ENCODE results near the gene SNRPB.
"Not testable (repeated sequence)": the region's sequence is repeated elsewhere in the genome, so short reads cannot be mapped to it uniquely, and the experiment has no call there.

Gene SNRPB

GRCh38 chr20:2508631-2509467 lies 38.3 kb upstream of the SNRPB start, which contains the start of gene ZNF343:
TSS of gene ZNF343 (minus strand) at chr20:2508915. CDS start at chr20:2493895, 15,020 bp downstream.
- Histone ChIP-seq H3K9ac (peak within 1 kb of the TSS; percentile 83 to 91 (median 88)), H3K9me3 (replicated peaks in 1 of 11) (no peaks in the 10 kb centered on the region), H3K27ac (peak within 1 kb of the TSS; percentile 75 to 94 (median 91)), H3K4me1 (peaks cover 13 to 18% (median 16%) of the 10 kb centered on the region in 10 experiments), H3K36me3 (no peaks in the 10 kb centered on the region), H3K4me2 (peak within 1 kb of the TSS; percentile 90 to 97 (median 95)), H3K4me3 (peak within 1 kb of the TSS; percentile 81 to 91 (median 86)), H3K27me3 (no peaks in the 10 kb centered on the region), H4K20me1 (no peaks in the 10 kb centered on the region)
- TF ChIP-seq Cebpa-rat (IDR thresholded peaks at IDR 0.05) = no peak

DNA sequence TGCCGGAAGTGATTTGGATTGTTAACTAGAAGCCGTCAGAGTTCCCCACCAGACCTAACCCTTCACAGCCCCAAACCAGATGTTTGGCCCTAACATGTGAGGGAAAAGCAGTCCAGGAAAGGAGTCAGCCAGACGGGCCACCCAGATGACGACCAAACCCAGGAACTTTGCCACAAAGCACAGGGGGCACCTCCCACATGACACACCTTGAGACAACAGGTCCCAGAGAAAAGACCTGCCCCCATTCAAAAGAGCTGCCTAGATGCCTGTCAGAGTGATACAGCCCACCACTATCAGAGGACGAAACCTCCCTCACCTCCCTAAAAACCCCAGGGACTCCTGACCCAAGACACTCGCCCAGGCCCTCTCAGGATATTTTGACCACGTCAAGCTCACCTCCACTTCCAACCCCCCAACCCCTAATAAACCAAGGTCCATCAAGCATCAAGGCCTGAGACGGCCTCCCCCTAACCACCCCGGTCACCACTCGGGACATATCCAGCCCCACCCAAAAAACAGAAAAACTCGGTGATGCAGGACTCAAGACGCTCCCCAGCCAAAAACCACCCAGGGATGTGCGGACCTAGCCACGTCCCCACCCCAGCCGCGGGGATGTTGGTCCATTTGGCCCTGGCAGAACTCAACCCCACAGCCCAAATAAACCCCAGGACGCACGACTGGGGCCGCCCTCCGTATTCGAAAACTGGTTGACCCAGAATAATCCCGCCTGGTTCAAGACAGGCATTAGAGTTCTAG lies 37.5 kb upstream of the SNRPB start:
- TF ChIP-seq Cebpa-rat (IDR thresholded peaks at IDR 0.05) = no peak
- Histone ChIP-seq H4K20me1 (no peaks in the 10 kb centered on the region), H3K4me2 (peak overlapping the region; percentile 90 to 97 (median 95)), H3K36me3 (no peaks in the 10 kb centered on the region), H3K4me1 (peaks cover 13 to 17% (median 16%) of the 10 kb centered on the region in 10 experiments), H3K27ac (peak overlapping the region; percentile 75 to 94 (median 91)), H3K4me3 (peak overlapping the region; percentile 81 to 91 (median 86)), H3K27me3 (no peaks in the 10 kb centered on the region), H3K9me3 (replicated peaks in 1 of 11) (0 out of 22 replicates have a peak, but pooled peaks cover 0 to under 1% (median 0%) of the 10 kb centered on the region in 11 experiments), H3K9ac (peak overlapping the region; percentile 83 to 91 (median 88))

- Histone ChIP-seq H3K4me2 (peak overlapping the region; percentile 90 to 97 (median 95)), H3K9ac (peak overlapping the region; percentile 83 to 91 (median 88); a peak in 18 of 22 replicates)
Observed at GRCh38 chr20:2507464-2507863, 36.9 kb upstream of the SNRPB start.

DNA sequence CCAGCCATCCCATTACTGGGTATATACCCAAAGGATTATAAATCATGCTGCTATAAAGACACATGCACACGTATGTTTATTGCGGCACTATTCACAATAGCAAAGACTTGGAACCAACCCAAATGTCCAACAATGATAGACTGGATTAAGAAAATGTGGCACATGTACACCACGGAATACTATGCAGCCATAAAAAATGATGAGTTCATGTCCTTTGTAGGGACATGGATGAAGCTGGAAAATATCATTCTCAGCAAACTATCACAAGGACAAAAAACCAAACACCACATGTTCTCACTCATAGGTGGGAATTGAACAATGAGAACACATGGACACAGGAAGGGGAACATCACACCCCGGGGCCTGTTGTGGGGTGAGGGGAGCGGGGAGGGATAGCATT lies 35.8 kb upstream of the SNRPB start:
- H3K27me3 ChIP-seq; H3K9me3 ChIP-seq (replicated peaks in 1 of 11); H3K4me3 ChIP-seq; H3K36me3 ChIP-seq; H3K4me2 ChIP-seq; H3K9ac ChIP-seq; H3K27ac ChIP-seq; H4K20me1 ChIP-seq: not testable (repeated sequence)
- H3K4me1 ChIP-seq = peaks cover 13 to 17% (median 16%) of the 10 kb centered on the region in 10 experiments

More at GRCh38 chr20:2507464-2507863, 36.9 kb upstream of the SNRPB start:
- H4K20me1 ChIP-seq = no peaks in the 10 kb centered on the region
- no peaks in the 10 kb centered on the region for H3K27me3 ChIP-seq
- no peak for TF ChIP-seq Cebpa-rat (IDR thresholded peaks at IDR 0.05)
- H3K4me1 ChIP-seq = peaks cover 13 to 17% (median 16%) of the 10 kb centered on the region in 10 experiments
- no peaks in the 10 kb centered on the region for H3K36me3 ChIP-seq
- H3K27ac ChIP-seq = peak overlapping the region in 1 of 11 experiments; percentile 91; a peak in 2 of 22 replicates
- H3K4me3 ChIP-seq = peak overlapping the region; percentile 81 to 91 (median 86); a peak in 19 of 20 replicates
- H3K9me3 ChIP-seq (replicated peaks in 1 of 11) = 0 out of 22 replicates have a peak, but pooled peaks cover 0 to 4% (median 0%) of the 10 kb centered on the region in 11 experiments

DNA sequence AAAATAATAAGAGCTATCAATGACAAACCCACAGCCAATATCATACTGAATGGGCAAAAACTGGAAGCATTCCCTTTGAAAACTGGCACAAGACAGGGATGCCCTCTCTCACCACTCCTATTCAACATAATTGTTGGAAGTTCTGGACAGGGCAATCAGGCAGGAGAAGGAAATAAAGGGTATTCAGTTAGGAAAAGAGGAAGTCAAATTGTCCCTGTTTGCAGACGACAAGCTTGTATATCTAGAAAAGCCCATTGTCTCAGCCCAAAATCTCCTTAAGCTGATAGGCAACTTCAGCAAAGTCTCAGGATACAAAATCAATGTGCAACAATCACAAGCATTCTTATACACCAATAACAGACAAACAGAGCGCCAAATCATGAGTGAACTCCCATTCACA lies 34.2 kb upstream of the SNRPB start:
- peaks cover 13 to 17% (median 16%) of the 10 kb centered on the region in 10 experiments for H3K4me1 ChIP-seq
- H3K4me3 ChIP-seq; H3K9ac ChIP-seq; H3K27ac ChIP-seq; H3K9me3 ChIP-seq (replicated peaks in 1 of 11); H3K4me2 ChIP-seq; H3K27me3 ChIP-seq: not testable (repeated sequence)
- H3K36me3 ChIP-seq = peaks cover 11 to 19% (median 14%) of the 10 kb centered on the region in 11 experiments
- H4K20me1 ChIP-seq = peaks cover 0 to 16% (median 0%) of the 10 kb centered on the region in 11 experiments; a peak in 6 of 22 replicates

- peaks cover 0 to 16% (median 0%) of the 10 kb centered on the region in 11 experiments; a peak in 6 of 22 replicates for H4K20me1 ChIP-seq
- H3K9ac ChIP-seq; H3K4me3 ChIP-seq; H3K27me3 ChIP-seq; H3K4me2 ChIP-seq; H3K9me3 ChIP-seq (replicated peaks in 1 of 11); H3K4me1 ChIP-seq; H3K27ac ChIP-seq: not testable (repeated sequence)
- peaks cover 27 to 38% (median 30%) of the 10 kb centered on the region in 11 experiments for H3K36me3 ChIP-seq
Observed at GRCh38 chr20:2502808-2503384, 32.3 kb upstream of the SNRPB start.

- TF ChIP-seq Cebpa-rat (IDR thresholded peaks at IDR 0.05) = no peak
Observed at GRCh38 chr20:2485661-2486060, 15.1 kb upstream of the SNRPB start.

GRCh38 chr20:2485080-2485479 lies 14.5 kb upstream of the SNRPB start:
- TF ChIP-seq Cebpa-rat (IDR thresholded peaks at IDR 0.05) = no peak
- Histone ChIP-seq H4K20me1 (0 out of 22 replicates have a peak, but pooled peaks cover 0 to 4% (median 0%) of the 10 kb centered on the region in 11 experiments), H3K4me3 (no peak overlapping the region), H3K27me3 (no peaks in the 10 kb centered on the region), H3K27ac (no peak overlapping the region), H3K36me3 (peaks cover 99 to 100% (median 100%) of the 10 kb centered on the region in 11 experiments), H3K9me3 (replicated peaks in 1 of 11) (peaks cover 0 to 13% (median 0%) of the 10 kb centered on the region in 11 experiments; a peak in 4 of 22 replicates), H3K4me1 (no peaks in the 10 kb centered on the region), H3K9ac (no peak overlapping the region), H3K4me2 (no peak overlapping the region)

More at GRCh38 chr20:2485661-2486060, 15.1 kb upstream of the SNRPB start:
- Histone ChIP-seq H3K4me2 (no peak overlapping the region), H3K4me3 (no peak overlapping the region), H3K9me3 (replicated peaks in 1 of 11) (peaks cover 0 to 7% (median 0%) of the 10 kb centered on the region in 11 experiments; a peak in 4 of 22 replicates), H4K20me1 (0 out of 22 replicates have a peak, but pooled peaks cover 0 to 4% (median 0%) of the 10 kb centered on the region in 11 experiments), H3K9ac (no peak overlapping the region), H3K27ac (no peak overlapping the region), H3K36me3 (peaks cover 99 to 100% (median 100%) of the 10 kb centered on the region in 11 experiments), H3K27me3 (no peaks in the 10 kb centered on the region), H3K4me1 (no peaks in the 10 kb centered on the region)
